ENCODE measurements around the gene OOSP1.

DNA sequence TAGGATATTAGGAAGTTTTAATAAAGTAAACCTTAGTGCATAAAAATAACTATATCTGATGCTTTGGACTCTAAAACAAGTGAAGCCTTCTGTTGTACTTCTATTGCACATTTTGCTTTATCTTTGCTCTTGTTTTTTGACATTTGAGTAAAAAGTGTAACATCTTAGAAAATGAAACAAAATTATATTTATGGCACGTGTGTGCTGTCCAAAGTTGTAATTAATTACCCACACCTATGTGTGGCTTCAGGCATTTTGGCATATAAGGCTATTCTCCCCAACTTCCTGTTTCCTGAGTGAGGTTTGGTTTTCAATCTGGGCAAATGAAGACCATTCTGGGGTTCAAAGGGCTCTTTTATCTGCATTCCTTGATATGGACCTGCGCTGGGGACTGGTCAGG, at the start of gene OOSP1:
- TF ChIP-seq, protein P1, sequence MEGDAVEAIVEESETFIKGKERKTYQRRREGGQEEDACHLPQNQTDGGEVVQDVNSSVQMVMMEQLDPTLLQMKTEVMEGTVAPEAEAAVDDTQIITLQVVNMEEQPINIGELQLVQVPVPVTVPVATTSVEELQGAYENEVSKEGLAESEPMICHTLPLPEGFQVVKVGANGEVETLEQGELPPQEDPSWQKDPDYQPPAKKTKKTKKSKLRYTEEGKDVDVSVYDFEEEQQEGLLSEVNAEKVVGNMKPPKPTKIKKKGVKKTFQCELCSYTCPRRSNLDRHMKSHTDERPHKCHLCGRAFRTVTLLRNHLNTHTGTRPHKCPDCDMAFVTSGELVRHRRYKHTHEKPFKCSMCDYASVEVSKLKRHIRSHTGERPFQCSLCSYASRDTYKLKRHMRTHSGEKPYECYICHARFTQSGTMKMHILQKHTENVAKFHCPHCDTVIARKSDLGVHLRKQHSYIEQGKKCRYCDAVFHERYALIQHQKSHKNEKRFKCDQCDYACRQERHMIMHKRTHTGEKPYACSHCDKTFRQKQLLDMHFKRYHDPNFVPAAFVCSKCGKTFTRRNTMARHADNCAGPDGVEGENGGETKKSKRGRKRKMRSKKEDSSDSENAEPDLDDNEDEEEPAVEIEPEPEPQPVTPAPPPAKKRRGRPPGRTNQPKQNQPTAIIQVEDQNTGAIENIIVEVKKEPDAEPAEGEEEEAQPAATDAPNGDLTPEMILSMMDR (IDR thresholded peaks at IDR 0.05) = no peak
- TF ChIP-seq POLR2A (IDR thresholded peaks at IDR 0.05) = no peak

Measured in testis (tissue), 2 donors.